ENCODE data around the gene PLD1. TPM values are rescaled to one million over a fixed set of nuclear protein-coding genes. Genes with fewer than 3 reads are reported as not detected.

Gene PLD1
- total and polyA plus RNA-seq, 10 of the 15 experiments (the other 5 are each of a cell fraction or from before 2014, with no cell fraction given): 2.9 to 108 (median 3.6) TPM

GRCh38 chr3:171558188-171558696, 252.0 kb downstream of the PLD1 start:
- H3K9ac ChIP-seq (ENCODE audit: control insufficient read depth, insufficient read depth, low read length): no peak overlapping the region
- H3K9me3 ChIP-seq (replicated peaks; ENCODE audit: control insufficient read depth, insufficient read depth, low read length): no peaks in the 10 kb centered on the region
- H3K4me1 ChIP-seq (ENCODE audit: control insufficient read depth, insufficient read depth, low read length): peaks cover 14% of the 10 kb centered on the region
- ATAC-seq (no peak), FAIRE-seq (no peak), DNase-seq (ENCODE audit: low read depth, low spot score) (no peak)
- ChIA-PET RAD21 (ENCODE audit: unreplicated experiment) (interaction anchor here (0.5 to 1.4 kb wide), 3 partner anchors 8 to 511 kb away, joined by 3 to 6 read pairs (median 3); no protein-coding TSS in a partner anchor), SMC1A (ENCODE audit: uncharacterized antibody, unreplicated experiment) (interaction anchor here (0.6 to 1.2 kb wide), 5 partner anchors 9 to 595 kb away, joined by 3 to 5 read pairs (median 3); no protein-coding TSS in a partner anchor), POLR2A (no interaction called here), CTCF (interaction anchor here (0.9 to 1.1 kb wide), 3 partner anchors 9 to 597 kb away, joined by 3 read pairs; no protein-coding TSS in a partner anchor)
- no peak overlapping the region for H2AFZ ChIP-seq (ENCODE audit: control insufficient read depth, low read depth, low read length)
- H3K79me2 ChIP-seq (ENCODE audit: control insufficient read depth, insufficient read depth, low read length): no peaks in the 10 kb centered on the region
- H3K27ac ChIP-seq (ENCODE audit: control insufficient read depth, insufficient read depth): no peak overlapping the region
- no peak overlapping the region for H3K4me3 ChIP-seq
- 96% methylated on average over 3 of the region's 3 CpGs for WGBS (ENCODE audit: insufficient coverage, insufficient replicate concordance, low lambda C conversion rate, missing lambda C conversion rate)
- no peaks in the 10 kb centered on the region for H3K27me3 ChIP-seq (replicated peaks in 1 of 2; ENCODE audit: control insufficient read depth in 2 of 2, insufficient read depth in 2 of 2, low read length in 1 of 2)
- no peak overlapping the region for H3K4me2 ChIP-seq (ENCODE audit: control insufficient read depth, insufficient read depth)
- in situ Hi-C loops (cut with MboI) (no loop called here), intact Hi-C loops (cut with micrococcal nuclease; ENCODE audit: unreplicated experiment) (no loop called here)
- no peaks in the 10 kb centered on the region for H3K36me3 ChIP-seq (ENCODE audit: control insufficient read depth in 2 of 2, insufficient read depth in 2 of 2, low read length in 1 of 2)
- BruUV-seq (replicated peaks): no TSS peak
- no peaks in the 10 kb centered on the region for H4K20me1 ChIP-seq (ENCODE audit: control insufficient read depth, insufficient read depth)
- no peak for TF ChIP-seq PAX8 (IDR thresholded peaks at IDR 0.05)
- no peak for TF ChIP-seq ZBTB40 (IDR thresholded peaks at IDR 0.05; ENCODE audit: borderline replicate concordance)
- TF ChIP-seq KLF5 (IDR thresholded peaks at IDR 0.05; ENCODE audit: partially characterized antibody): no peak
- no peak for TF ChIP-seq MAX (IDR thresholded peaks at IDR 0.05; ENCODE audit: low read depth, low read length)
- no peak for TF ChIP-seq ZNF592 (IDR thresholded peaks at IDR 0.05)
- no peak for TF ChIP-seq KAT2A (conservative IDR thresholded peaks at IDR 0.05; ENCODE audit: control insufficient read depth, low read depth, low read length)
- TF ChIP-seq SMAD5 (IDR thresholded peaks at IDR 0.05; ENCODE audit: low read depth): no peak
- no peak for TF ChIP-seq SMAD1 (IDR thresholded peaks at IDR 0.05; ENCODE audit: low read depth, partially characterized antibody)
- TF ChIP-seq REST (IDR thresholded peaks at IDR 0.05; ENCODE audit: low read depth, low read length): no peak
- TF ChIP-seq MYB (IDR thresholded peaks at IDR 0.05; ENCODE audit: borderline replicate concordance, low read depth, low read length): no peak
- no peak for TF ChIP-seq SMC3 (IDR thresholded peaks at IDR 0.05; ENCODE audit: borderline replicate concordance, low read length)

Measured in GM12878 (cell line).